ENCODE results near the gene RIMBP2.
"Not testable (repeated sequence)": the region's sequence is repeated elsewhere in the genome, so short reads cannot be mapped to it uniquely, and the experiment has no call there.

RIMBP2 gene

DNA sequence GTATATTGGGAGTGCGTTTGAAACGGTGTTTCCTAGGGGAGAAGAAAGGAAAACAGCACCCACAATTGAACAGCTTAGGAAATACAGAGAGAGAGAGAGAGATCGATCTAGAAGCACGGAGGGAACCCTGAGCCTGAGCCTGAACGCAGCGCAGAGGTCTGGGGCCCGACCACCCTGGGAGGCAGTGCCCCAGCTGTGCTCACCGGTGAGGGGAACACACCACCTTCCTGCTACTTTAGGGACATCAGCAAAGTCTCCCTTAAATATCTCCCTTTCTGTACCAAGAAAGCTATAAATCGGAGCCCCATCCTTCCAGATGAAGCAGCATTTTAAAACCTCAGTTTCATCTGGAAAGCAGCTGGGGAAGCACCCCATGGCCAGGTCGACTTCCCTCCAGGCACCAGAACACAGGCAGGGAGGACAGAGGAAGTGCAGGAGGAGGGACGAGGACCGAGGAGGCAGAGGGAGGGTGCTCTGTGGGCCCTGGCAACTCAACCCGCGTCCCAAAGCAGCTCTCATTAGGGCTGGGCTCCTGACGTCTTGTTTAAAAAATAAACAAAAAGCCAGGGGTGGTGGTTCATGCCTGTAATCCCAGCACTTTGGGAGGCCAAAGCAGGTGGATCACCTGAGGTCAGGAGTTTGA is 12.2 kb downstream of the RIMBP2 start:
- DNase-seq, result no peak

DNA sequence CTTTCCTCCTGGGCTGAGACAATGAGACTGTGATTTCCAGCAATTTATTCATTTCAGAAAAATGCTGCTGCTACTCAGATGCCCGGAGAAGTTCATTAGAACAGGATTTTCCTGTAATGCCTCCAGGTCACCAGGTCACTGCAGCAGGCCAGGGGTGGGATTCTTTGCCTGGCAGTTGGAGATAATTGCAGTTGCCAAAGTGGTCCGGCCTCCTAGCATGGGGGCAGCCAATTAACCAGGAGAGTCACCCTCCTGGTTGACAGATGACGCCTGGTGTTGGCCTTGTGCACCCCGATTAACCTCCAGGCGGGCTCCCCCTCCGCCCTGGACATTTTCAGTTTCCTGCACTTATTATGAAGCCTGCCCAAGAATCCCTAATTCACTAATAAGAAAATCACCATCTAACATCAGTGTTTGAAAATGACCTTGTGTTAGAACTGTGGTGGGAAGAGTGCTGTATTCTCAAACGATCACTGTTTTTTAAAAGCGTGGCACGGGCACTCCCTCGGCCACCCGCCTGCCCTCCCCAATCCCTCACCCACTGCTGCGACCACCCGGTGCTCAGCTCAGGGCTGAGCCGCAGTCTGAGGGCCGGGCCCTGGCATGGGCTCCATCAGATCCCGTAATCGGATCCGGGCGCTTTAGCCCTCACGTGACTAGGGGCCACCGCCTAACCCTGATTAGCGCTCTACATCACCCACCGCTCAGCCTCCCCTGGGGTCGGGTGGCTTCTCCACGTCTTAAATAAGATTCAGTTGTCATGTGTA is 12.9 kb downstream of the RIMBP2 start:
- no peak for DNase-seq

DNA sequence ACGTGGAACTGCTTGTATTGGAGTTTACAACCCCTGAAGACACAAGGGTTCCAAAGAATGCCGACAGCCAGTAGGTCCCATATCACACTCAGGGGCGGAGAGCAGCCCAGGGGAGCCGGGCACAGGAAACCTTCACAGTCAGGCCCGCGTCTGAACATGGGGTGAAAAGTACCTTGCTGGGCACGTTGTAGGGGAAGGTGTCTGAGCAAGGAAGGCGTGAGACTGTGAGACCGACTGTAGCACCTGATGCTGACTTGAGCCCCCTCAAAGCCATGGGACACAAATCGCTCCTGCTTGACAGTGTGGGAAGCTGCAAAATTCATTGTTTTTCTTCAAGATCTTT is 14.7 kb downstream of the RIMBP2 start:
- DNase-seq, result no peak

DNA sequence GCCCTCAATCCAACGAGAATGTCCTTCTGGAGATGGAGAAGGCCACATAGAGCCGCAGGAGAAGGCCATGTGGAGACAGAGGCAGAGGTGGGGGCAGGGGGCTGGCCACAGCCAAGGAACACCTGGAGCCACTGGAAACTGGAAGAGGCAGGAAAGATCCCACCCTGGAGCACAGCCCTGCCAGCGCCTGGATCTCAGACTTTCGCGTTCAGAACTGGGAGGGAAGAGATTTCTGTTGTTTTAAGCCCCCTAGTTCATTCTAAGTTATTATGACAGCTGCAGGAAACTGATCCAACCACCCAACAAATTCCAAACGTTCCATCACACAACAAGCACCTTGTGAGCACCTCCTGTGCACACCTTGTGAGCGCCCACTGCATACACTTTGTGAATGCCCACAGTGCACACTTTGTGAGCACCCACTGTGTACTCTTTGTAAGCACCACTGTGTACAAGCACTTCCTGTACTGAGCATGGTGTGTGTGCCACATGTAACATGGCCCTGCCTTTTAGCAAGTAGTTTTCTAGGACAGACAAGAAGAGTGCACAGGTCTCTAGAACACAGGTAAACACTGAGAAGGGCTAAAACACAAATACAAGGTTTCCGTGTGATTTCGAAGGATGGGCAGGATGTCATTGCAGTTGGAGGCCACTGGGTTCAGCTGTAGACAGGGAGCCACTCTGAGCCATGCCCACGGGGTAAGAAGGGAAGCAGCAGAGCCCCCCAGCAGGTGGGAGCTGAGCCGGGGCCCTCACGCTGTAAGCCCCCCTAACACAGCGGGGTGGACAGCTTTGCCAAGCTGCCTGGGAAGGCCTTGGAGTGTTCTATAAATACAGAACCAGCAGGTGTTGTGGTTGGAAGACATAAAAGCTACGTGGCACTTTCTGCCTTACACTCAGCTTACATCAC is 15.4 kb downstream of the RIMBP2 start:
- no peak for DNase-seq

DNA sequence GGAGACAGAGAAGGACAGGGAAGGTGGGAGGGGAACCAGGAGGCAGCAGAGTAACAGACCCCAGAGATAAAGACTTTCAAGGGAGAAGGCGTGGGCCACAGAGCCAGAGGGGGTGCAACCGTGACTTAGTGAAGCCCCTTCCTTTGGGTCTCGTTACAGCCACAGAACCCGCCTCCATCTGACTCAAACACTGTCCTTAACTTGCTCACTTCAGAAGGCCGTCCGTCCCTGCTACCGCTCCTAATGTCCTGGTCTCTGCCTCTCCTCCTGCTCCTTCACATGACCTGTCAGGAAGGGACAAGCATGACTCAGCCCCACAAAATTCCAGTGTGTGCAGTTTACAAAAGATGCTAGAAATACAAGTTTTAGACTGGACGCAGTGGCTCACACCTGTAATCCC is 18.0 kb downstream of the RIMBP2 start:
- DNase-seq, result no peak

DNA sequence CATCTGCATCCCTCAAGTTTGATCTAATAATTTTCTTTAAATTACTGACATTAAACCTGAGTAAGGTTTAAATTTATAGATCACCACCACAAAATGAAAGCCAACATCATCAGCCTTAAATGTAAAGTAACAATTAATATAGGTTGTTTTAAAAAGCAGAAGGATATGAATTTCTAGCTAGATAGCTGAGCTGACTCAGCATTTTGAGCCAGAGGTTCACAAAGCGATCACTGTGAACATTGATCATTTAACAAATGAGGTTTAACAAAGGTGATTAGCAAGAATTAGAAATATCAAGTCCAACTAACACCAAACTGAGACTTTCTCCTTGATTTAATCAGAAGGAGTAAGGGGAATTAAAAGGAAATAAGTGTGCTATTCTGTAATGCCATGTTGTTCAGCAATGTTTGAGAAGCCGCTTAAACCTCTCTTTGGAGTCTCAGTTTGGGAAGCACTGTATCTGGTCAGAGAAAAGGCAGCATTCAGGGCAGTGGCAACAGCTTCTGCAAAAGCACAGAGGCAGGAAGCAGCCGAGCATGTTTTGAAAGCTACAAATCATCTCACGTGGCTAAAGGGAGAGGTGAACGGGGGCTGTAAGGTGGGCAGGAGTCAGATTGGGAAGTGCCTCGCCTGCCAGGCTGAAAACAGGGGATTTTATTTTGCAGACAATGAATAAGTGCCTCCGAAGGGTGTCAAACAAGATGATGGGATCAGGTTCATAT is 19.6 kb downstream of the RIMBP2 start:
- no peak for DNase-seq

DNA sequence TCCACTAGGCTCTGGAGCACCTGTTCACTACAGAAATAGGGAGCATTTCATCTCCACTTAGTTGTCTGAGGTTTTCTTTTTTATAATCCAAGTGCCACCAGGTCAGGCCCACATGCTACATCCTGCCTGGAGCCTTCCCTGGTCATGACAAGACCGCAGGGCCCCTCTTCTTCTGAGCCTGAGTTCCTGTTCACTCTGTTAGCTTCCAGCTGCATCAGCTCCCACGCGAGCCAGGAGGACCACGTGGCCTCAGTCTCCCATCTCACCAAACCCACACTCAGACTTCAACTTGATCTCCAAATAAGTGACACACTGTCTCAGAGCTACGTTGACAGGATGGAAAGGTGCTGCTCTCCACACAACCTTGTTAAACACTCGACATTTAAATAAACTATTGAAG is 21.0 kb downstream of the RIMBP2 start:
- no peak for DNase-seq

DNA sequence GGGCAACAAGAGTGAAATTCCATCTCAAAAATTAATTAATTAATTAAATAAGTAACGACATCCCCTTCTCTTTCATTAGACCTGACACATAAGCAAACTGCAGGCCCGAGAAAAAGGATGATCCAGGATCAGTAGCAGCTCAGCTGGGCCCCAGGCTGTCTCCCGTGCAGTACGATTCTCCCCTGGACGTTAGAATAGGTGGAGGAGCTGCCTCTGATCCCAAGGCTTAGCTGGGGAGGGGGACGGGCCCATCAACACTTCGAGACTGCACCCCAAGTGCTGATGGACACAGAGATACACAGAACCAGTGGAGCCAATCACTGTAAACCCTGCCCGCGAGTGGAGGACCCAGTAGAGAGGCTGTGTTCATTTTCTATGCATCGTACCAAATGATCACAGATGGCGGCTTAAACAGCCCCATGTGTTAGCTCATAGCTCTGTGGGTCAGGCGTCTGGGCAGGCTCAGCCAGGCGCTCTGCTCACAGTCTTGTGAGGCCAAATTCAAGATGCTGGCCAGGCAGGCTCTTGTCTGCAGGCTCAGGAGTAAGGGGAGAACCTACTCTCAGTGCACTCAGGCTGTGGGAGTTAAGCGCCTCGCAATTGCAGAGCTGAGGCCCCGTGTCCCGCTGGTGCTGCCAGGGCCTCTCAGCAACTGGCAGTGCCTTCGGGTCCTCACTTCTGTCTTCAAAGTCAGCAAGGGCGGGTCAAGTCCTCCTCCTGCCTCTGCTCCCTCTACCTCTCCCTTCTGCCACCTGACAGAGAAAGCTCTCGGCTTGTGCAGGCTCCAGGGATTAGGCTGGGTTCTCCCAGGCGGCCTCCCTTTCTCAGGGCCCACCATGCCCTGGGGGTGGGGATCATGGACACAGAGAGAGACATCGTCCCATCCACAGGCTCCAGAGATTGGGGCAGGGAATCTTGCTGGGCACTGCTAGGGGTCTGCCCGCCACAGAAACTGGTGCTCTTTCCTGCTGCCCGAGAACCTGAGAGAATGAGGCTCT is 26.4 kb downstream of the RIMBP2 start:
- no peak for DNase-seq

DNA sequence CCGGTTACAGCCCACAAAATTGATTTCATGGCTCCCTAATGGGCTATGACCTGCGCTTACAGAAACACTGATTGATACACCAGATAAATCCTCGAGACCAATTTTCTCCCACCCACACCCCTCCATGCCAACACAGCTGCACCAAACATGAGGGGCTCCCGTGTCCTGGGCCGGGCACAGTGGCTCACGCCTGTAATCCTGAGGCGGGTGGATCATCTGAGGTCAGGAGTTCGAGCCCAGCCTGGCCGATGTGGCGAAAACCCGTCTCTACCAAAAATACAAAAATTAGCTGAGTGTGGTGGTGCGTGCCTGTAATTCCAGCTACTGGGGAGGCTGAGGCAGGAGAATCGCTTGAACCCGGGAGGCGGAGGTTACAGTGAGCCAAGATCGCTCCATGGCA is 27.1 kb downstream of the RIMBP2 start:
- not testable (repeated sequence) for DNase-seq

DNA sequence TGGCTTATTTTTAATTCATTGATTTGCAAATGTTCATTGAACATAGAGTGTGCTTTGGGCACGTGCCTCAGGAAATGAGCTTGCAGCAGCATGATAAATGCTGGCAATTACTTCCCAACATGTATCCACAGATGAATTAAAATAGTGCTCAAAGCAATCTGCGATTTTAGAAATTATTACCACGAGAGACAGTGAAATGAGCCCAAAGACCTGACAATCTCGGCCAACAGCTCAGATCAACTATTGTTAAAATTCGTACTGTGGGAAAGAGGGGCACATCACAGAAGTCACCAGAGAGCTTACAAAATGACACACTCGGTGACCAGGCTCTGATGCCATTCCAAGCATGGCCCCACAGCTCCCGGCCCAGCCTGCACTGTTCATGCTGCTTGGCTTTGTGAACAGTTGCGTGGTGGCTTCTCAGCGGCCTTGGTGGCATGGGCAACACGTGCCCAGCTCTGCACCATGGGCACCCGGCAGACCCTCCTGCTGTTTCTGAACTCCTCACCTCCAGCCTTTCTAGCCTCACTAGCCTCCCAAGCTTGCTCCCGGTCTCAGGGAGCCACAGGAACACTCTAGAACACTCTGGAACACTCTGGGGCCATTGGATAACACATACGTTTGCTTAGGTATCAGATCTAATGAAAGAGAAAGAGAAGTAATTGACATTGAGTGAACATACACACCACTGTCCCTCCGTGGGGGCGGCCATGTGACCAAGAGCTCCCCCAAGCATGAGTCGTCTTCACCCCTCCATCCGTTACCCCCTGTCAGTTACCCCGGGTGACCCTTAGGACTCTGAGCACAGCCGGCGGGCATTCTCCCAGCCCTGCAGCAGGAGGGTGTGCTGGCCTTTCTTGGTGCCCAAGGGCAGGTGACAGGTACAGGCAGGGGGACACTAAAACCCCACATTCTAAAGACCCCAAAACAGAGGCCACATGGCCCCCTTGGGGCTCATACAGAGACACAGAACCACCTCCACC is 28.0 kb downstream of the RIMBP2 start:
- no peak for DNase-seq

DNA sequence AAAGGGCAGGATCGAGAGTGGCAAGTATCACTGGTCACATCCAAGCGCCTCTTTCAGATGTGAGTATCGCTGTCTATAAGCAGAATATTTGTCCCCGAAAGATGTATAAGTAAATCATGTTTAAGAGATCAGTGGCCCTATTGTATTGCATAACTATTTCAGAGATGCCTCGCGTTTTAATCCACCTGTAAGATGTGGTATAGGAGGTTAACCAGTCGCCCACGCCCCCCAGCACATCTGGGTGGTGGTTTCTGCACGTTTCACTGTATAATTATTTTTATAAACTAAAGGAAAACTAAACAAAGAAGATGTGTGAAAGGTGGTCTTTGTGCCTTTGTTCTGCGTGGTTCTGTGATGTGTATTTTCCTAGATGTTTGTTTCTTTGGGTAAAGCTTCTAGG is 28.9 kb downstream of the RIMBP2 start:
- DNase-seq, result no peak

DNA sequence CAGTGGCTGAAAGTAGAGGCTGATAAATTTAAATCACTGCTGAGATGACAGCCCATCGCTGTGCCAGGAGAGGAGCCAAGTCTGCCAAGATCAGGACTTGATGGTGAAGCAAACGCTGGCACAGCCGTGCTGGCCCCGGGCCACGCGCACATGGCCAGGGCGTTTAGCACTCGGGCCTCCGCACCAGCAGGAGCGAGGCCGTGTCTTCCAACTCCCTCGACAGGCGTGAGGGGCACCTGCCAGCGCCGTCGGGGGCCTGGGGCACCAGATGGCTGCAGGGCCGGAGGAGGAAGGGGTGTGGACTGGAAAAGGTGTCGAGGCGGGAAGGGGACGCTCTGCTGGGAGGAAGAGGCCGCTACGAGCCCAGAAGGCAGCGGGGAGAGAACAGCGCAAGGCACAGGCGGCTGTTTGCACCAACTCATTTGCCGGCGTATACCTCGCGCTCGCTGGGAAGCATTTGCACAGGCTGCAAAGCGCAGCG is 29.5 kb downstream of the RIMBP2 start:
- DNase-seq, result no peak

DNA sequence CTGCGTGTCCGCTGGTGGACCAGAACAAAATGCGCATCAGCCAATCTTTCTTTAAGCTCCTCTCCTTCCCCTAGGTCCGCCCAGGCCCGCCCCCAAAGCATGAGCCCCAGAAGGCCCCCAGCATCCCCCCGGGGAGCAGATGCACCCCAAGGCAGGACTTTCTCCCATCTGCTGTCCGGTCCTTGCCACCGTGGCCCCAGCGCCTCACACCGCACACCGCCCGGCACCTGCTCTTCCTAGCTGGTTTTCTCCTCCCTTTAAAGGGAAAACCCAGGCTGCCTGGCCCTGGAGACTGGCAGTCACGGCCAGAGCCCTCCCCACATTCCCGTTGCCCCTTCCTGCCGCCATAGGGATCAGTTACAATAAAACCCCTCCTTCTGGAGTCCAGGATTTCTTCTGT is 30.2 kb downstream of the RIMBP2 start:
- DNase-seq, result no peak

DNA sequence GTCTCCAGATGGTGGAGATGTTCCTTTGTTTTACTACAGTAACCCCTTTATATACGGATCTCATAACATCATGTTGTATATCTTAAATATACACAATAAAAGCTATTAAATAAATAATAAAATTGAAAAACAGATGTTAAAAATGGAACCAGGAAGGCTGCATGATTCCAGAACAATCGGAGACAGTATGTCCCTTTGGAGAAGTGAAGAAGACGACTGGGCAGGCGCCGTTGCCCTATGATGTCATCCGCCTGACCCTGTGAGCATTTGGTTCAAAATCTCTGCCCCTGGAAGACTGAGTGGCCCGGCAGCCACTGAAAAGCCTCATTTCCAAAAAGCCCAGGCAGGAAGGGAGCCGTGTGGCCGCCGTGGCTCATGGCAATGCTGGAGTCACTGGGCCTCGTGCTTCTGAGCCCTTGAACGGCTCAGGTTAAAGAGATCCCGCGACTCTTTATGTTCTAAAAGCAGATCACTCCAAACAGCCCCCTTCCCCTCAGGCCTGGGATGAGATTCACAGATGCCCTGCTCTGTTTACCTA is 30.8 kb downstream of the RIMBP2 start:
- no peak for DNase-seq

DNA sequence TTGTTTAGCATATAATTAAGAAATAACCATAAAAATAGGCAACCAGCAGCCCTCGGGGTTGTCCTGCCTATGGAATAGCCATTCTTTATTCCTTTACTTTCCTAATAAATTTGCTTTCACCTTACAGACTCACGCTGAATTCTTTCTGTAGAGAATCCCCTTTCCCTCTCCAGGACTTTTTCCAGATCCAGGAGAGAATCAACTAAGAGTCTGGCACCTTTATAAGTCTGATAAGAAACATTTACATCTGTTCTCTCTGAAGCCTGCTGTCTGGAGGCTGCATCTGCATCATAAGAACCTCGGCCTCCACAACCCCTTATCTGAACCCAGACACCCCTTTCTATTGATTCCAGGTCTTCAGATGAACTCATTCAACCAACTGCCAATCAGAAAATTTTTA is 32.3 kb downstream of the RIMBP2 start:
- DNase-seq, result no peak

DNA sequence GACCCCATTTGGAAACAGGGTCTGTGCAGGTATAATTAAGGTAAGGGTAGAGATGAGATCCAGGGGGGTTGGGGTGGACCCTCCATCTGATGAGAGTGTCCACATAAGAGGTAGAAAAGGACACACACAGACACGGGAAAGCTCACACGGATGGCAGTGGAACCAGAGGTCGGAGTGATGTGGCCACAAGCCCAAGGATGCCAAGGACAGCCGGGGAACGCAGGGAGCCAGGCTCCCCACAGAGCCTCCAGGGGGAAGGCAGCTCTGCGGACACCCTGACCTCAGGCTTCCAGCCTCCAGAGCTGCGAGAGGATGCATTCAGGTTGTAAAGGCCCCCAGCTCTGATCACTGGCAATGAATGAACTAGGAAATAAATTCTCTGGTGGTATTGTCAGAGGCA is 33.0 kb downstream of the RIMBP2 start:
- DNase-seq, result no peak

DNA sequence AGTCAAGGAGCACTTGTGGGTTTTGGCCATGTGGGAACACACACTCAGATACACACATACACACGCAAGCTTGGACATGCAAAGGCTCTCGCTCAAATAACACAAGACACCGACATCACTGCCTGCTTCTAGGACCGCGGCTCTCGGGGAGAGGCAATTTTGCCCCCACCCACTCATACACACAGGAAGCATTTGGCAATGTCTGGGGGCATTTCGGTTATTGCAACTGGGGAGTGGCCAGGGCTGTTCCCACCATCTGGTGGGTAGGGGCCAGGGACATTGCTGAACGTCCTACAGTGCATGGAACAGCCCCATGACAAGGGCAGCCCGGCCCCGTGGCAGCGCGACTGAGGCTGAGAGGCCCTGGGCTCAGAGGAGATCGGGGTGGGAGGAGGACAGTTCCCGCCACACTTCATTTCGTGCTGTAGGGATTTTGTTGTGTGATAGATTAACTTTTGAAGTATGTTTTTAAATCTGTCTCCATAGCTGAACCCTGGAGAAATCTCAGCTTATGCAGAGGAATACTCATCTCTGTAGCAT is 35.6 kb downstream of the RIMBP2 start:
- DNase-seq, result no peak

DNA sequence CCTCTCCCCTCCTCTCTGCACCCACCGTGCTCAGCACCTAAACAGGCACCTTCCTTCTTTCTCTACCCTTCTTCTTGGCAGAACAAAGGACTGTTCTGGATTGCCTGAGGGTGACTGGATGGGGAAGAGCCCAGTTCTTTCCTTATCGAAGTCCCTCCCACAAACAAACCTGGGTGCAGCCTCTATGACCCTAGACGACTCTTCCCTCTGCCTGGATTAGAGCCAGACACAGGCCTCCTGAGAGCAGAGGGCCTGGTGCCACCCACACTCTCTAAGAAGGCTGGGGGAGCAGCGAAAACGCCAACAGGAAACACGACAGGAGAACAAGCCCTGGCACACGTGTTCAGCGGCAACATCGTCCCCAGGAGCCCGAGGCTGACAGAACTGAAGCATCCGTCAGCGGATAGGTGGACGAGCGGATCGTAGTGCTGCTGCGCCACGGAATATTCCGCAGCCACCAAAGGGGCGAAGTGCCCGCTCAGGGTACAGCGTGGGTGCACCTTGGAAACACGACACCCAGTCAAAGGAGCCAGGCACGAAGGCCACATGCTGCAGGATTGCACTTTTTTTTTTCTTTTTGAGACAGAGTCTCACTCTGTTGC is 38.0 kb downstream of the RIMBP2 start:
- no peak for DNase-seq

DNA sequence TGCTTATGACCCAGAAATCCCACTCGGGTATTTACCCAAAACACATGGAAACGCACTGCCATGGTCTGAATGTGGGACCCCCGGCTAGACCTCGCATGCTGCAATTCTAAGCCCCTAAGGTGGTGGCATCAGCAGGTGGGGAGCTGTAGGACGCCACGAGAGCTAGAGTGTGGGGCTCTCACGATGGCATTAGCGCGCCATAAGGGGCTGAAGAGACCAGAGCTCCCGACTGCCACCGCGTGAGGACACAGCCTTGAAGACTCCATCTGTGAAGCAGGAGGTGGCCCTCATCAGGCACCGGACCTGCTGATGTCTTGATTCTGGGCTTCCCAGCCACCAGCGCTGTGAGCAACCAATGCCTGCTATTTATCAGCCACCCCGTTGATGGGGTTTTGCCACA is 40.3 kb downstream of the RIMBP2 start:
- DNase-seq, result no peak
